A549 (cell line): Measurements from ENCODE around the gene PI16. TPM values are rescaled to one million over a fixed set of nuclear protein-coding genes. Genes with fewer than 3 reads are reported as not detected.

Experiments
- ATAC-seq, 2 experiments: fragments of 200-7000 bp in 1 of 2; fragments of >200 bp in 1 of 2; cut with Nextera tagmentation in 1 of 2; cut with Tn5 transposase in 1 of 2; 3 replicates each; pipeline versions ENCODE4 v1.8.0 to v1.9.1; 2018 to 2020; ENCODE audit warnings: mild to moderate bottlenecking in 1 of 2, moderate library complexity in 1 of 2
- CTCF ChIA-PET: fragments of 300-600 bp; sonication (Branson Sonifier 250); formaldehyde crosslinking; extraction: SDS; loops from one replicate; lab custom pipeline; 2021; ENCODE audit warnings: antibody characterized with exemption, inconsistent platforms; lab: Yijun Ruan, JAX
- POLR2A ChIA-PET: fragments of 350-600 bp; formaldehyde crosslinking; extraction: SDS; loops from one replicate; lab custom pipeline; 2021; ENCODE audit warnings: antibody characterized with exemption, inconsistent platforms; lab: Yijun Ruan, JAX
- DNase-seq, 2 experiments: peaks; one replicate each; pipeline versions ENCODE4 v3.0.0 to v3.0.0-alpha.2; 2011 to 2016; ENCODE audit warnings: low read depth in 1 of 2, low spot score in 1 of 2
- FAIRE-seq: peaks from 2 replicates; lab custom pipeline; 2011; peaks lifted over from hg19 to GRCh38; lab: Jason Lieb, UNC
- H3K27ac ChIP-seq, 2 experiments: fragments of >200 bp; sonication (Bioruptor Twin); formaldehyde crosslinking; 3 replicates each; pipeline ENCODE4 v1.5.1; 2016 to 2017
- H3K4me1 ChIP-seq: fragments of >200 bp; sonication (Bioruptor Twin); formaldehyde crosslinking; 3 replicates; pipeline ENCODE4 v1.6.1; 2016
- H3K4me2 ChIP-seq: fragments of >200 bp; sonication (Bioruptor Twin); formaldehyde crosslinking; 3 replicates; pipeline ENCODE4 v1.6.1; 2016
- H3K4me3 ChIP-seq: fragments of >200 bp; sonication (Bioruptor Twin); formaldehyde crosslinking; 3 replicates; pipeline ENCODE4 v1.5.1; 2016
- H3K9me3 ChIP-seq: fragments of >200 bp; sonication (Bioruptor Twin); formaldehyde crosslinking; 3 replicates; pipeline ENCODE4 v1.6.1; 2016
- ATOH8 ChIP-seq: fragments of 250-450 bp; sonication (Bioruptor Pico); IDR thresholded peaks from 2 replicates; pipeline ENCODE4 v1.5.0; 2020; ENCODE audit warnings: low read depth, mild to moderate bottlenecking, moderate library complexity
- CBX8 ChIP-seq: fragments of 200-600 bp; sonication (generic); IDR thresholded peaks from 2 replicates; pipeline ENCODE4 v1.6.1; 2016
- CEBPB ChIP-seq, 2 experiments: fragments of >200 bp in 1 of 2; sonication (Bioruptor Twin) in 1 of 2; formaldehyde crosslinking in 1 of 2; IDR thresholded peaks; 2 replicates each; pipeline ENCODE4 v1.6.1; 2012 to 2016
- CTCF ChIP-seq: fragments of >200 bp; sonication (Bioruptor Twin); formaldehyde crosslinking; IDR thresholded peaks from 3 replicates; pipeline ENCODE4 v1.5.1; 2016
- FOSL2 ChIP-seq, 2 experiments: fragments of 450-650 bp in 1 of 2; fragments of >200 bp in 1 of 2; sonication (Bioruptor Twin) in 1 of 2; formaldehyde crosslinking; IDR thresholded peaks; 2 replicates each; pipeline versions ENCODE4 v1.5.0 to v1.6.1; 2016 to 2020; ENCODE audit warnings: mild to moderate bottlenecking in 1 of 2, moderate library complexity in 1 of 2
- JUN ChIP-seq, 2 experiments: fragments of >200 bp; sonication (Bioruptor Twin); formaldehyde crosslinking; IDR thresholded peaks; 2 replicates in 1 of 2; 3 replicates in 1 of 2; pipeline ENCODE4 v1.6.1; 2016 to 2017
- JUNB ChIP-seq: fragments of >200 bp; sonication (Bioruptor Twin); formaldehyde crosslinking; IDR thresholded peaks from 2 replicates; pipeline ENCODE4 v1.6.1; 2016
- MAFK ChIP-seq: fragments of 450-650 bp; IDR thresholded peaks from 2 replicates; pipeline ENCODE4 v1.6.1; 2014; ENCODE audit not compliant: partially characterized antibody
- MAX ChIP-seq: IDR thresholded peaks from 2 replicates; pipeline ENCODE4 v1.6.1; 2012
- PHF8 ChIP-seq: fragments of 200-600 bp; sonication (generic); IDR thresholded peaks from 2 replicates; pipeline ENCODE4 v1.6.1; 2016; ENCODE audit warnings: low read depth, mild to moderate bottlenecking, antibody characterized with exemption, moderate library complexity, borderline replicate concordance
- POLR2AphosphoS2 ChIP-seq: conservative IDR thresholded peaks from 2 replicates; pipeline ENCODE4 v1.6.1; 2012; ENCODE audit warnings: low read length, improper control_type of control experiment, inconsistent platforms
- RAD21 ChIP-seq, 2 experiments: fragments of >200 bp in 1 of 2; sonication (Bioruptor Twin) in 1 of 2; formaldehyde crosslinking in 1 of 2; IDR thresholded peaks in 1 of 2; conservative IDR thresholded peaks in 1 of 2; 2 replicates in 1 of 2; 3 replicates in 1 of 2; pipeline ENCODE4 v1.6.1; 2012 to 2018; ENCODE audit warnings: inconsistent platforms in 1 of 2
- REST ChIP-seq: fragments of 200-600 bp; sonication (generic); IDR thresholded peaks from 2 replicates; pipeline ENCODE4 v1.6.1; 2016; ENCODE audit warnings: antibody characterized with exemption, mild to moderate bottlenecking, moderate library complexity
- ZFP36 ChIP-seq: fragments of 450-650 bp; IDR thresholded peaks from 2 replicates; pipeline ENCODE4 v1.6.1; 2014; ENCODE audit warnings: borderline replicate concordance; ENCODE audit not compliant: partially characterized antibody
- WGBS: methylation state at CpG from one replicate; pipeline ENCODE4 v1.1.6; 2017; ENCODE audit errors: missing lambda C conversion rate; 5-methylcytosine and 5-hydroxymethylcytosine counted together
- polyA plus RNA-seq, 4 experiments: library from polyadenylated mRNA; depleted of rRNA in 3 of 4; stranded (reverse); fragments of >200 nt; fragmentation: RNase III in 1 of 4; extraction: RNeasy Plus Mini Kit Qiagen cat#74134 plus additional on column Dnase treatment in 1 of 4; gene quantifications; 2 replicates in 3 of 4; 3 replicates in 1 of 4; pipeline ENCODE4 v1.2.3, GENCODE V29; 2011 to 2017

Gene PI16
- polyA plus RNA-seq, 2 of the 4 experiments (the other 2 are of a cell fraction) = not detected

GRCh38 chr6:37005827-37006567 is 51.5 kb downstream of the PI16 start:
- ChIA-PET CTCF (interaction anchor here (1.8 to 3.6 kb wide), 2 partner anchors 12 to 246 kb away, joined by 5 to 26 read pairs; no protein-coding TSS in a partner anchor), POLR2A (no interaction called here)
- no peak overlapping the region for H3K4me2 ChIP-seq
- no peak overlapping the region for H3K27ac ChIP-seq
- 81% methylated on average over 10 of the region's 13 CpGs for WGBS
- no peak overlapping the region for H3K4me3 ChIP-seq
- TF ChIP-seq CTCF (no peak), CBX8 (no peak), JUN (IDR thresholded peaks at IDR 0.05) (no peak), JUNB (no peak), MAX (no peak), RAD21 (conservative IDR thresholded peaks at IDR 0.05 in 1 of 2, IDR thresholded peaks at IDR 0.05 in 1 of 2) (no peak), CEBPB (IDR thresholded peaks at IDR 0.05) (no peak)
- no peak for FAIRE-seq
- DNase-seq = no peak
- no peaks in the 10 kb centered on the region for H3K9me3 ChIP-seq
- no peak for ATAC-seq
- no peaks in the 10 kb centered on the region for H3K4me1 ChIP-seq

GRCh38 chr6:37006793-37007339 is 52.3 kb downstream of the PI16 start:
- Histone ChIP-seq H3K27ac (no peak overlapping the region), H3K9me3 (no peaks in the 10 kb centered on the region), H3K4me2 (no peak overlapping the region), H3K4me3 (no peak overlapping the region), H3K4me1 (no peaks in the 10 kb centered on the region)
- ChIA-PET POLR2A (interaction anchor here (1.2 kb wide), 1 partner anchor 21 kb away, joined by 3 read pairs; the partner anchor contains the start of gene MTCH1), CTCF (interaction anchor here (0.9 to 3.6 kb wide), 5 partner anchors 12 to 247 kb away, joined by 3 to 26 read pairs (median 5); no protein-coding TSS in a partner anchor)
- TF ChIP-seq MAX (no peak), REST (no peak), PHF8 (no peak), ZFP36 (no peak), FOSL2 (IDR thresholded peaks at IDR 0.05) (no peak), FOSL2 (CRISPR knock-in tag; IDR thresholded peaks at IDR 0.05) (no peak), MAFK (peak; percentile 11), POLR2AphosphoS2 (no peak), ATOH8 (CRISPR knock-in tag) (no peak)
- ATAC-seq (no peak), FAIRE-seq (no peak), DNase-seq (no peak)
- 59% methylated on average over 5 of the region's 5 CpGs for WGBS
